Measurements from ENCODE around the gene ZNF598. TPM values are rescaled to one million over a fixed set of nuclear protein-coding genes. Genes with fewer than 3 reads are reported as not detected.

The ZNF598 gene
- total RNA-seq, 1 donor from 2014 or later, result 50.5 TPM

DNA sequence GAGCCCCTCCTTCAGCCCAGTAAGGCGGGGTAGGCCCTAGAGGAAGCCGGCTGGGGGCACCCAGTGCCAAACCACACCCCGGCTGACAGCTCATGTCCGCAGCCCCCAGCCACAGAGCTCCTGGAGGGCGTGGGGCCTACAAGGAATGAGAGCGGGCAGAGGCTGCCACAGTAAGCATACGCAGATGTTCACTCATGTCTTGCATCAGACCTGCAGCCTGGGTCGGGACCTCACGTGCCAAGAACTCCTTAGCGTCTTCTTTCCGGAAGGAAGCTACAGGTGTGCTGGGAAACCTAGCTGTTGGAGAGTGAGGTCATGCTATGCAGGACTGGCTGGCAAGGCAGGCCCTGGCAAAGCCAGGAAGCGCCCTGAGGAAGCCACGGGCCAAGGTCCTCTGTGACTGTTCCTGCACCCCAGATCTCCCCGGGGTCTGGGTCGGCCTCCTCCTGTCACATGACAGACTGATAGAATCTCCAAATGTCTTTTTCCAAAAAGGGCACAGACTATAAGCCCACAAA is 1.6 kb downstream of the ZNF598 start:
- DNase-seq (ENCODE audit: low spot score), result no peak

DNA sequence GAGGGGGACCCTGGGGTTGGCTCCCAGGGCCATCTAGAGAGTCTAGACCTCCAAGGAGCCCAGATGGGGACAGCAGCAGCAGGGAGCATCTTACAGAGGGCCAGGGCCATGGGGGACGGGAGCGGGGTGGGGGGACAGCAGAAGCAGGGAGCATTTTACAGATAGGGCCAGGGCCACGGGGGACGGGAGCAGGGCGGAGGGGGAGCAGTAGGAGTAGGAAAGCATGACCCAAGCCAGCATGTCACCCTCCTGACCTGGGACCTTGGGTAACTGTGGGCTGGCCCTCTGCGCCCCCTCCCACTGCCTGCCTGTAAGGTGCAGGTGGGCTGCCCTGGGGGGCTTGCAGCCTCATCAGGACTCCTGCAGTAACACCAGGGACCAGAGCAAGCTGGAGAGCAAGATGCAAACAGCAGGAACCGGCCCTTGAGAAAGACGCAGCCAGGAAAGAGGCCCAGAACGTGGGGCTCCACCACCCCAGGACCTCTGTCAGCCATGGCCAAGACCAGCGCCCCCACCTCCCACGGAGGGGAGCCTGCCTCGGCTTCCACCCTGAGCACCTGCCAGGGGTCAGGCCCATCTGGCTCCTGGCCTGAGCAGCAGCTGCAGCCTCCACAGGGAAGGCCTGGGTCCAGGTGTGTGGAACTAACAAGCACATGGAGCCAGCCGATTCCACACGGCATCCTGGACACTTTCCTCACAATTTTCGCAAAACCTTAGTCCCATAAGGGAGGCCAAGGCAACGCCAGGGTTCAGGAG is 2.4 kb downstream of the ZNF598 start:
- no peak for DNase-seq (ENCODE audit: low spot score)

DNA sequence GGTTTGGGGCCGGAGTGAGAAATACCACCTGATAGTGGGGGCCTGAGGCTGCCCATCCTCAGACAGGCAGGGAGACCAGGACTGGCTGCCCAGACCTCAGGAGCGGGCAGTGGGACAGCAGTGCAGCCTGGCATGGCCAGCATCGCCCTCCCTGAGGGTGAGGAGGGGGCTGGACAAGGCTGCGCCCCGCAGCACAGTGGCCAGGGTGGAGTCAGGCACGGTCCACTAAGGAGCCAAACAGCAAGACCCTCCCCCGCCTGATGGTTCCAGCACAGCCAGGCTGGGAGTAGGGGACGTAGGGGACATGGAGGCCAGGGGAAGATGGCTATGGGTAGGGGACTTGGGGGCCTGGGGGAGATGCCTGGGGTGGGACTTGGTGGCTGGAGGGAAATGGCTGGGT is 3.3 kb downstream of the ZNF598 start:
- DNase-seq (ENCODE audit: low spot score), result no peak

DNA sequence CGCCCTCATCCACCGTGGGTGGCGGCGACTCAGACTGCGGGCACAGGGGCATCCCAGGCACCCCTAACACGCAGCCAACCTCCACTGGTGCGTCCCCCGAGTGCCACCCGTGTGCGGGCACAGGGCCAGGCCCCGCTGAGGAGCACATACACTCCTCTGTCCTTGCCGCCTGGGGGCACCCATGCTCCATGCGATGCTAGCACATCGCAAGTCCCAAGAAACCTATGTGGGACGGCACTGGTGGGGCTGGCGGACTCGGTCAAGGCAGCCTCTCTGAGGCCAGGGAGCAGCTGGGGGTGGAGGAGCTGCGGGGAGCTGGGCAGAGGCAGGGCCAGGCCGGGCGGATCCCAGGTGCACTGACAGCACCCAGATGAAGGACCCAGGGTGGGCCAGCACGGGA is 4.0 kb downstream of the ZNF598 start:
- DNase-seq (ENCODE audit: low spot score), result no peak

DNA sequence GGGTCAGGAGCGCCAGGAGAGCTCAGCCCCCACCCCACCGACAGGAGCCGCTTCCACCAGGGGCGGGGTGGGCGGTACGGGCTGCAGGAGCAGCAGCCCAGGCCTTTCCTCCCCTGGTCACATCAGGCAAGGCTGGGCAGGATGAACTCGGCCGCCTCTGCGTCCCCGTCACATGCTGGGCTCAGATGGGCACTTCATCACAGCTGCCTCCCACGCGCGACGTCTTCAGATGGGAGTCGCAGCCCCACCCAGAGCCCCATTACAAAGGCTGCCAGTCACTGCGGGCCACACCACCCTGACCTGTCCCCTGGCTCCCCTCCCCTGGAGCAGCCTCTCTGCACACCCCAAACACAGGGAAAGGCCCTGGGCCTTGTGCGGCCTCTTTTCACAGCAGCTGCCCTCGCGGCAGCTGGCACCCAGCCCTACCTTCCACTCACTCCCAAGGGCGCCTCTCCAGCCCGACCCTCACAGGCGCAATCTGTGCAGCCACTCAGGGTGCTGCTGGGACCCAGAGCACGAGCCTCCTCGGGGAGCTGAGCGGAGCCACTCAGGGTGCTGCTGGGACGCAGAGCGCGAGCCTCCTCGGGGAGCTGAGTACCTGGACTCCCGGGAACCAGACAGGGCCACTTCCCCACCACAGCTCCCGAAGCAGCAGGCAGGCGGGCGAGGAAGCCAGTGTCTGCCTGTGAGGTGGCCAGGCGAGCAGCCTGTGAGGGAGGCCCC is 4.7 kb downstream of the ZNF598 start:
- DNase-seq (ENCODE audit: low spot score), result no peak

DNA sequence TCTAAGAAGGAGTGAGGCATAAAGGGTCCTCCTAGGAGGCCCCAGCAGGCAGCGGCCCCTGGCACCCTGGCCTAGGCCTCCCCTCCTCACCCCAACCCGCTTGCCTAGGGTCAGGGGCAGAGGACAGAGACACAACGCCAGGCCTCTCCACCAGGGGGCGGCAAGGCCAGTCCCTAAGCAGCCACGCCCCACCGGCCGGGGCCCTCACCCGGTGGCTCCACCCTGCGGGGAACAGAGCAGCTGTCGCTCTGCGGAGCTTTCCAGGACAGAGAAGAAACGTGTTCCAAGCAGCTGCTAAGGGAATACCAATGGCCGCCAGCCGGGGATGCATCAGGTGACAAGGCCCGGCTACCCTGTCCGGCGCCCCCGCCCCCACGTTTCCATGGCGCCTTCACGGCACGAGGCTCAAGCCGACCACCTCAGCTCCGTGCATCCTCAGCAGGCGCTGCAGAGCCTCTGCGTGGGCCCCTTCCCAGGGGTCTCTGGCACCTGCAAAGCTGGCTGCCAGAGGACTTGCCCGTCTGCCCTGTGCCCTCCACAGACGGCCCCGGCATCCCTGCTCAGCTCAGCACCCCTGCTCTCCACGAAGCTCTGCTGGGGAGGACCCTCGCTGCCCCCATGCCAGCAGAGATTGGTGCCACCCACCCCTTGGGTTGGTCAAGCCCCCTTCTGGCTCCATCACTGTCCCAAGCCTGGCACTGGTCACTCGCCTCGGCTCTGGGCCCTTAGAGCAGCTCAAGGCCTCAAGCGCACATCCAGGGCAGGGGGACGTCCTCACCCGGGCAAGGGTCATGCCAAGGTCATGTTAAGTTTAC is 5.6 kb downstream of the ZNF598 start:
- DNase-seq (ENCODE audit: low spot score), result peak; percentile 96

DNA sequence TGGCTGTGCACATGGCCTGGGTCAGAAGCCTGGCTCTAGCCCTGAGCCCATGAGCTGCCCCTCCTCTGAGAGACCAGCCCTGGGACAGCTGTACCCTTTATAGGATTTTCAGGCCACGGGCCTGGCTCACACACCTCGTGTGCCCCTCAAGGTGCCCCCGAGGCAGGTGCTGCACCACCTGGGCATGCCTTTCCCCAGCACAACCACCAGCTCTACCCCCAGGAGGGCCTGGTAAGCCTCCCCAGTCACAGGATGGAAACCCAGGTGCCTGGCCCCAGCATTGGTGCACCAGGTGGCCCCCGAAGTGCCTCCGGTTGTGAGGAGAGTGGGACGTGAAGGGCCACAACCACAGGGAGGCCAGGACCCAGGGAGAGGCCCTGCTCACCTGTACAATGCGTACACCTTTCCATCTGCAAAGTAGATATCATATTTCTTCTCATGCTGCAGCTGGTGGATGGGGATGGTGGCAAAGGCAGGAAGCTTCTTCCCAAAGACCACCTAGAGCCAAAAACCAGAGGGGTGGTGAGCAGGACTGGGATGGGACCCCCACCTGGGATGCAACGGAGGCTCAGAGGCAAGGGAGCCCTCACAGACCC is 6.3 kb downstream of the ZNF598 start:
- no peak for DNase-seq (ENCODE audit: low spot score)

DNA sequence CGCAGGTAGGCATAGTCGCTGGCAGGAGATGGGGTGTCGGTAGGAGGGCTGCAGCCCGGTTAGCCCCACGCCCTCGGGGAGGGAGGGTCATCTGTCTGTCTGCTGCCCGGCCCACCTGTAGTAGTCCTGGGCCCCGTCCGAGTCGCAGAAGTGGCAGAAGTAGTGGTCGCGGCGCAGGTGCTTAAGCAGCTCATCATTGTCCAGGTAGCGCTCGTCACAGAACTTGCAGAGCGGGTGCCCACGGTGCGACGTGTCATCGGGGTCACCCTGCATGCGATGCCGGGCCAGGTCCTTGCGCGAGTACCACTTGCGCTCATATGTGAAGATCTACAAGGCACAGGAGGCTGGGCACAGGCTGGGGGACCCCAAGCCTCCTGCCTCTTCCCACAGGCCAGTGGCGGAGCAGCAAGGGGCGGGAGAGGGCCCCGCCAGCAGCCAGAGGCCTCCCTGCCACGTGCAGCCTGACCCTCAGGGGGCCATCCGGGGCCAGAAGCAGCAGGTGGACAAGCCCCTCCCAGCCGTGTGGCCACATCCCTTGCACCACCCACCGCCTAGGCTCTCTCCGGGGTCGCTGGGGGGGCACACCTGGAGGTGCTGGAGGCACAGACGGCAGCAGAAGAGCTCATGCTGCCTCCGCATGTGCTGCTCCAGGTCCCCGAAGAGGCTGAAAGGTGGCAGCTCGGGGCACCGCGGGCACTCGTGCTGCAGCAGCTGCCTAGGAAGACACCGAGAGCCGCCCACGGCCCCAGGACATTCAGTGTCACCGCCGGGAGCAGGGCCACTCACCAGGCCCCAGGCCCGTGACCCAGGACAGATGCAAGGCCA is 7.0 kb downstream of the ZNF598 start:
- DNase-seq (ENCODE audit: low spot score), result no peak

DNA sequence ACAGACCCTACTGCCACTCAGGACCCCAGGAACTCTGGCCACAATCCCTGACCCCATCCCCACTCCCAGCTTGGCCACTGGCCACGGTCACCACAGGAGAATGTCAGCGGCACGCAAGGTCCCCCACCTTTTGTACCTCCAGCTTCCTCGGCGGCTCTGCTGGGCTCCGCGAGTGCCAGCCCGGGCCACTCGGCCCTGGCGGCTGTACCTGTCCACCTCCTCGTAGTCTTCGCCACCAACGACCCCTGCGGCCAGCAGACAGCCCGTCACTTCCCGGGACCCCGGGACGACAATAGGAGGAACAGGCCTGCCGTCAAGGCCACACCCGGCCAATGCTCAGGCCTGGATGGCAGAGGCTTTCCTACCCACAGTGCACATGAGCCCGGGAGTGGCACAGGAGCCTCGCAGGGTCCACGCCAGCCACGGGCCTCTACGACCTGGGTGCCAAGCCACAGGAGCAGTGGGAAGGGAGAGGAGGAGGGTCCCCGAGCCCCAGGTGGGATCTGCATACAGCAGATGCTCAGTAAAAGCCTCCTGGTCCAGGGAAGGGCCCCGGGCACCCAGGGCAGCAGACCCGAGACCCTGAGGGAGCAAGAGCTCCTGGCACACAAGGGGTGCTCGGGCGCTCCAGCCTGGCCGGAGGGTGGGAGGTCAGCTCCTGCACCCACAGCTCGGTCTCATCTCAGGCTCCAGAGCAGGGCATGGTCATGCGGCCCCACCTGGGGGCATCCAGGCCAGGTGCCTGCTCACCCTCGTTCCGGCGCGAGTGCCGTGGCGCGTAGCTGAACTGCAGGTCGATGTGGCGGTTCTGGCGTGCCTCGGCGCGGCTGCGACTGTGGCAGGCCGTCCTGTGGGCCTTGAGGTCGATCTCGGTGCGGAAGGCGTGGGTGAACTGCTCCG is 7.9 kb downstream of the ZNF598 start:
- DNase-seq (ENCODE audit: low spot score), result no peak

DNA sequence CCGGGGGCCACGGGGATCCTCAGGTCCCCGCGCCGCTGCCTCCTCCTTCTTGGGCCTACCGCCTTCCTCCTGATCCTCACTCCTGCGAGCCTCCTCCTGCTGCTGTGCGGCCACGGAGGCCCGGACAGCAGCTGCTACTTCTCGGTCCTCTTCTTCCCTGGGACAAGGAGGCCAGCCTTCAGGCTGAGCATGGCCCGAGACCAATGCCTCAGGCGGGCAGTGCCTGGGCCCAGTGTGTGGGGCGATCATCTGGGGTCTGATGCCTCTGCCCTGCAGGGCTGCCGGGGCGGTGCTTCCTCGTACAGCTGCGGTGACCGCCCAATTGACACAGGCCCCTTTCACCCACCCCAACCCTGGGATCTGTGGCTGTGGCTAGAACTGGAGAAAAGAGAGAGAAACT is 8.6 kb downstream of the ZNF598 start:
- DNase-seq (ENCODE audit: low spot score), result no peak

DNA sequence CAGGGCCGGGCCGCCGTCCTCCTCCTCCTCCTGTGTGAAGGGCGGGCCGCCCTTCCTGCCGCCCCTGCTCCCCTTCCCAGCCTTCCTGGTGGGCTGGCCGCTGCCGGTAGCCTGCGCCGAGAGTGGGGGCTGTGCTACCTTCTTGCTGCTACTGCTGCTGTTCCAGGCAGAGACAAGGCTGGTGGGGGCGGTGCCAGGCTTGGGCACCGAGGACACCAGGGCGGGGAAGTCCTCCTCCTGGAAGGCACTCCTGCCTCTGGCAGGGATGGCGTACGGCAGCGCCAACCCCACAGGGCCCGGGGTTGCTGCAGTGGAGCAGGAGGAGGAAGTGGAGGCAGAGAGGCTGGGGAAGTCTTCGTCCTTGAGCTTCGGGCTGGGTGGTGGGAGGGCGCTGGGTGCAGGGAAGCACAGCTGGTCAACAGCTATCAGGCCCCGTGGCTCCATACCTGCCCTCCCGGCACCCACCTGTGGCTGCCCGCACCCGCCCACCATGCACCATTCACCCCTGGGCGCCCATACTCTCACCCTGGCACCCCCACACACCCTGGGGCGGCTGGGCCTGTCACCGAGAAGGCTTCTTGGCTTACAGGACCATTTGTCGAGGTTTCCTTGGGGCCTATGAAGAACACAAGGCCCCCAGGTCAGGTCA is 9.6 kb downstream of the ZNF598 start:
- no peak for DNase-seq (ENCODE audit: low spot score)

DNA sequence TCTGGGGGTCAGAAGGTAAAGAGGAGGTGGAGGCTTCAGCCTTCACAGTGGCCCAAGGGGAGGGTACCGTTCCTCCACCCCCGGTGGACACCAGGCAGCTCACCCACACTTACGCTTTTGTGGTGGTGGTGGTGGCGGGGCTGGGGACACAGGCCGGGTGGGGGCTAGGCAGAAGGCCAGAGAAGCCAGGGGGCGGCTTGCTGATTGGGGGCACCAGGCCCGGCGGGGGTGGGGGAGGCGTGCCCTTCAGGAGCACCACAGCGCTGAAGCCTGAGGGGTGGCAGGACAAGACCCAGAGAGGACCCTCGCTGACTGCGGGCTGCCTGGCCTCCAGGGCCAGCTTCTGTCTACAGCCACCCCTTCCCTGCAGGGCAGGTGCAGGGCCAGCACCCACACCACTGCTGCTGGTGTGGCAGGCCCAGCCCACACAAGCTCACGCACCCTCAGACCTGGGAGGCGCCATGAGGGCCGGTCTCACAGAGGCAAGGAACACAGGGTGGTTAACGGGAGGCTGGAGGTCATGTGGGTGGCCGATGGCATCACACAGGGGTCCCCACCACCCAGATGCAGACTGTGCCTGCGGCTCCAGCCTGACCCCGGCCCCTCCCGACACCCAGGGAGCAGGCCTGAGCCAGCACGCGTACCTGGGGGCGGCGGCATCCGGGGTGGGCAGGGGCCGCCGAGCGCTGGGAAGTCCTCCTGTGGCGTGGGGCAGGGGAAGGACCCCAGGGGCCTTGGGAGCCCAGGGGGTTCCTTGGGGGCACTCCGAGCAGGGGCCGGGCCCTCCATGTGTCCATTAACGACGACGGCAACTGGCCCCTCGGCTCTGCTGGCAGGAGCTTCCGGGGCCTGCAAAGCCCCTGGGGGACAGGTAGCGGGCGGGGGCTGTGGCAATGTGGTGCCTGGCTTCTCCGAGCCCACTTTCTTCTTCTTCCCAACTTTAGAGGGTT is 10.5 kb downstream of the ZNF598 start:
- no peak for DNase-seq (ENCODE audit: low spot score)

DNA sequence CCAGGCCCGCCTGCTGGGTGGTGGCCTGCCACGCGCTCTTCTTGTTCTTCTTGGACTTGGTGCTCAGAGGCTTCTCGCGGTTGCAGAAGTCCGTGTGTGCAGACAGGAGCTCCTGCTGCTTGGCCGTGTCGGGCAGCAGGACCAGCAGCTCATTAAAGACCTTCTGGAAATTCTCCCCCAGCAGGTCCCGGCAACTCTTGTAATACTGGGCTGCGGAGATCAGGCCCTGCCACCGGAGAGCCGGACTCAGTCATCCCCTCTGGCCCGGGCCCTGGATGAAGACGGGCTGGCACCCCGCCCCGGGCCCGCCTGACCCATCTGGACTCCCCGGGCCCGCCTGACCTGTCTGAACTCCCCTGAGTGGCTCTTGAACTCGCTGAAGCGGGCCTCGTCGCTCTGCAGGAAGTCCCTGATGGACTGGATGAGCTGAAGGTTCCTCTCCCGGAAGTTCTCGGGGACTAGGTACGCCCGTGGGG is 11.2 kb downstream of the ZNF598 start:
- DNase-seq (ENCODE audit: low spot score), result no peak

DNA sequence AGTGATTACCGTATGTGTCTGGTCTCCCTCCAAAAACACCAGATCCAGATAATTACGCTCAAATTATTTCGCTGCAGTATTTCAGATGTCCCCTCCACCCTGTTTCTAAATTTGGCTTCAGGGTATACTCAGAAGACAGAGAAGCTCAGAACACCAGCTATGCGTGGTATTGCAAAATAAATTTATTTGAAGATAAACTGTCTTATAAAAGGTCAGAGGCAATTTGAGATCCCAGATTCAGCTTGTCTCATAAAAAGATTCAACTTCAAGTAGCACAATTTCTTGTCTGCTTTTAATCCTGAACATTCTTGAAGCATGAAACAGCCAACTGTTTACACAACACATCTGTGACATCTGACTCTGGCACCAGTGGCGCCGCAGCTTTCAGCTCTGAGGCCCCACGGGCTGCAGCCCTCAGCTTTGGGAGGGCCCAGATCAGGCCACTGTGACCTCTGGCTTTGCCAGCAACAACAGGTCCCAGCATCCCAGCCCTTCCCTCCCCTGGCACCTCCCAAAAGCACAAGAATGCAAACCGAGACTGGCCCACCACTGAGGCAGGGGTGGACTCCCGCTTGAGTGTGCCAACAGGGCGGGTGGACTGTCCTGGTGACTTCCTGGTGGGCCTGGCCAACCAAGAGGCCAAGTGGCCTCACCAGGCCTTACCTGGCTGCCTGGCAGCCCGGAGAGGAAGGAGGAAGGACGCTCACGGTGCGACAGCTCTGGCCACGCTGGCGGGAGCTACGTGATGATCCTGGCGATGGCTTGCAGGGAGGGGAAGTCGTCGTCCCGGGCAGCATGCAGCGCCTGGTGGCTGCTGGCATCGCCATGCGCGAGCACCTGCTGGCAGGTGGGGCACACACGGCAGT is 11.9 kb downstream of the ZNF598 start:
- no peak for DNase-seq (ENCODE audit: low spot score)

DNA sequence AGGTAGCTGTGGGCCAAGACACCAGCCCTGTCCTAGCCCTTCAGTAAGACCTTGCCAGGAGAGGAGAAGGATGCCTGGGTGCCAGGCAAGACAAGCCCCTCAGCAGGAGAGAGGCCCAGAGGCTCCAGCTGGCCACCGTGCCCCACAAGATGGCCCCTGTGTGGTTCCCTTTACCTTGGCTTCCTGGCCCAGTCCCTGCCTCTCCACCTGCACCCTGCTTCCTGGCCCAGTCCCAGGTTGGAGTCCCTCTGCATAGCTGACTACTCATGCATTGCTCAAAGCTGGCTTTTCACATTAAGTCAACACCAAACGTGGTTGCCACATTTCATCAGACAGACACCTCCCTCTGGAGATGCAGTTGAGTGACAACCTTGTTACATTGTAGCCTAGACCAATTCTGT is 15.9 kb downstream of the ZNF598 start:
- DNase-seq (ENCODE audit: low spot score), result no peak

DNA sequence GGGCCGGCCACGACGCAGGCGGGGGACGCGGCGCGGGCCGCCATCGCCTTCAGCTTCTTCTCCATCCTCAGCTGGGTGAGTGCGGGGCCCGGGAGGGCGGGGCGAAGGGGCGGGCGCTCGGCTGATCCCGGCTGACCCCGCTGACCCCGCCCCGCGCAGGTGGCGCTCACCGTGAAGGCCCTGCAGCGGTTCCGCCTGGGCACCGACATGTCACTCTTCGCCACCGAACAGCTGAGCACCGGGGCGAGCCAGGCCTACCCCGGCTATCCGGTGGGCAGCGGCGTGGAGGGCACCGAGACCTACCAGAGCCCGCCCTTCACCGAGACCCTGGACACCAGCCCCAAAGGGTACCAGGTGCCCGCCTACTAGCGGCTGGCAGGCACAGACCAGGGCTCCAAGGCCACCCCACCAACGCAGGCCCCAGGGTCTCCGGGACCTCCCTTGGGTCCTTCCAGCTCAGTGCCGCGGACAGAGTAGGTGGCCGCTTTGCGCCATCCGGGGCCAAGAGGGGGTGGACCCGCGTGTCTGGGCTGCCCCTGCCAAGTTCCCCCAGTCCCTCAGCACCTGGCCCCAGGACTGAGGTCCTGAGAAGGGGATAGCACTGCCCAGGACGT is 16.8 kb downstream of the ZNF598 start:
- DNase-seq (ENCODE audit: low spot score), result no peak
